ENCODE data around the gene ADGRA1. TPM values are rescaled to one million over a fixed set of nuclear protein-coding genes. Genes with fewer than 3 reads are reported as not detected.

ADGRA1 gene
- total RNA-seq, 3 donors from 2014 or later (not counting 1 experiment from before 2014, with no cell fraction given) = not detected

- no peaks in the 10 kb centered on the region for H3K36me3 Mint-ChIP-seq
- TF ChIP-seq CTCF (IDR thresholded peaks at IDR 0.05) = no peak
- no peaks in the 10 kb centered on the region for H3K9me3 Mint-ChIP-seq
- intact Hi-C loops (cut with micrococcal nuclease) = no loop called here
- WGBS (ENCODE audit: insufficient coverage) = 85% methylated on average over 33 of the region's 33 CpGs
- peaks cover 0 to 2% of the 10 kb centered on the region in 2 donors for H3K27me3 Mint-ChIP-seq (ENCODE audit: low read depth in 2 of 2)
- H3K4me1 Mint-ChIP-seq = peaks cover 9% of the 10 kb centered on the region in 2 donors
- Histone ChIP-seq H3K4me3 (ENCODE audit: low read length) (no peak overlapping the region), H3K36me3 (ENCODE audit: control insufficient read depth, insufficient read depth, low read length) (no peaks in the 10 kb centered on the region), H3K9me3 (ENCODE audit: control insufficient read depth, insufficient read depth, low read length) (no peaks in the 10 kb centered on the region), H3K4me1 (ENCODE audit: control insufficient read depth, insufficient read depth, low read length) (peaks cover 11% of the 10 kb centered on the region), H3K27ac (ENCODE audit: low read length) (no peak overlapping the region), H3K27me3 (ENCODE audit: control insufficient read depth, insufficient read depth, low read length) (no peaks in the 10 kb centered on the region)
- no peak overlapping the region for H3K4me3 Mint-ChIP-seq
- ATAC-seq = no peak
- DNase-seq = no peak
- no peak overlapping the region for H3K27ac Mint-ChIP-seq
Measured at GRCh38 chr10:133114726-133115452, 27.2 kb downstream of the ADGRA1 start.

- no peak overlapping the region for H3K27ac ChIP-seq (ENCODE audit: low read length)
- H3K27me3 ChIP-seq (ENCODE audit: control insufficient read depth, insufficient read depth, low read length) = no peaks in the 10 kb centered on the region
- H3K9me3 ChIP-seq (ENCODE audit: control insufficient read depth, insufficient read depth, low read length) = no peaks in the 10 kb centered on the region
- peaks cover 5% of the 10 kb centered on the region in 2 donors for H3K4me1 Mint-ChIP-seq
- peaks cover 0 to 2% of the 10 kb centered on the region in 2 donors for H3K27me3 Mint-ChIP-seq (ENCODE audit: low read depth in 2 of 2)
- intact Hi-C loops (cut with micrococcal nuclease) = no loop called here
- H3K36me3 Mint-ChIP-seq = no peaks in the 10 kb centered on the region
- DNase-seq (no peak), ATAC-seq (no peak)
- no peak overlapping the region for H3K4me3 Mint-ChIP-seq
- 85% methylated on average over 13 of the region's 13 CpGs for WGBS (ENCODE audit: insufficient coverage)
- H3K9me3 Mint-ChIP-seq = no peaks in the 10 kb centered on the region
- peaks cover 6% of the 10 kb centered on the region for H3K4me1 ChIP-seq (ENCODE audit: control insufficient read depth, insufficient read depth, low read length)
- H3K36me3 ChIP-seq (ENCODE audit: control insufficient read depth, insufficient read depth, low read length) = no peaks in the 10 kb centered on the region
- no peak overlapping the region for H3K27ac Mint-ChIP-seq
- no peak overlapping the region for H3K4me3 ChIP-seq (ENCODE audit: low read length)
- no peak for TF ChIP-seq CTCF (IDR thresholded peaks at IDR 0.05)
Measured at GRCh38 chr10:133115453-133115842, 27.7 kb downstream of the ADGRA1 start.

GRCh38 chr10:133115976-133116375 lies 28.3 kb downstream of the ADGRA1 start:
- H3K9me3 Mint-ChIP-seq = no peaks in the 10 kb centered on the region
- no peak for ATAC-seq
- DNase-seq = no peak
- H3K36me3 Mint-ChIP-seq = no peaks in the 10 kb centered on the region
- H3K4me3 Mint-ChIP-seq = no peak overlapping the region
- Histone ChIP-seq H3K9me3 (ENCODE audit: control insufficient read depth, insufficient read depth, low read length) (no peaks in the 10 kb centered on the region), H3K36me3 (ENCODE audit: control insufficient read depth, insufficient read depth, low read length) (no peaks in the 10 kb centered on the region), H3K4me1 (ENCODE audit: control insufficient read depth, insufficient read depth, low read length) (peaks cover under 1% of the 10 kb centered on the region), H3K27ac (ENCODE audit: low read length) (no peak overlapping the region), H3K27me3 (ENCODE audit: control insufficient read depth, insufficient read depth, low read length) (no peaks in the 10 kb centered on the region), H3K4me3 (ENCODE audit: low read length) (no peak overlapping the region)
- intact Hi-C loops (cut with micrococcal nuclease) = no loop called here
- H3K27me3 Mint-ChIP-seq (ENCODE audit: low read depth in 2 of 2) = peaks cover 0 to 2% of the 10 kb centered on the region in 2 donors
- H3K27ac Mint-ChIP-seq = no peak overlapping the region
- 83% methylated on average over 17 of the region's 17 CpGs for WGBS (ENCODE audit: insufficient coverage)
- TF ChIP-seq CTCF (IDR thresholded peaks at IDR 0.05) = no peak
- no peaks in the 10 kb centered on the region for H3K4me1 Mint-ChIP-seq

- intact Hi-C loops (cut with micrococcal nuclease) = no loop called here
- Histone ChIP-seq H3K27me3 (ENCODE audit: control insufficient read depth, insufficient read depth, low read length) (no peaks in the 10 kb centered on the region), H3K9me3 (ENCODE audit: control insufficient read depth, insufficient read depth, low read length) (no peaks in the 10 kb centered on the region), H3K36me3 (ENCODE audit: control insufficient read depth, insufficient read depth, low read length) (no peaks in the 10 kb centered on the region), H3K4me3 (ENCODE audit: low read length) (no peak overlapping the region), H3K27ac (ENCODE audit: low read length) (no peak overlapping the region), H3K4me1 (ENCODE audit: control insufficient read depth, insufficient read depth, low read length) (peaks cover 5% of the 10 kb centered on the region)
- TF ChIP-seq CTCF (IDR thresholded peaks at IDR 0.05) = no peak
- H3K4me1 Mint-ChIP-seq = no peaks in the 10 kb centered on the region
- ATAC-seq (no peak), DNase-seq (no peak)
- H3K27me3 Mint-ChIP-seq (ENCODE audit: low read depth in 2 of 2) = peaks cover 0 to 2% of the 10 kb centered on the region in 2 donors
- no peaks in the 10 kb centered on the region for H3K36me3 Mint-ChIP-seq
- H3K4me3 Mint-ChIP-seq = no peak overlapping the region
- H3K27ac Mint-ChIP-seq = no peak overlapping the region
- WGBS (ENCODE audit: insufficient coverage) = 79% methylated on average over 14 of the region's 14 CpGs
- no peaks in the 10 kb centered on the region for H3K9me3 Mint-ChIP-seq
Measured at GRCh38 chr10:133116455-133116854, 28.7 kb downstream of the ADGRA1 start.
